ENCODE data around the gene ENOPH1.

ENOPH1 gene

DNA sequence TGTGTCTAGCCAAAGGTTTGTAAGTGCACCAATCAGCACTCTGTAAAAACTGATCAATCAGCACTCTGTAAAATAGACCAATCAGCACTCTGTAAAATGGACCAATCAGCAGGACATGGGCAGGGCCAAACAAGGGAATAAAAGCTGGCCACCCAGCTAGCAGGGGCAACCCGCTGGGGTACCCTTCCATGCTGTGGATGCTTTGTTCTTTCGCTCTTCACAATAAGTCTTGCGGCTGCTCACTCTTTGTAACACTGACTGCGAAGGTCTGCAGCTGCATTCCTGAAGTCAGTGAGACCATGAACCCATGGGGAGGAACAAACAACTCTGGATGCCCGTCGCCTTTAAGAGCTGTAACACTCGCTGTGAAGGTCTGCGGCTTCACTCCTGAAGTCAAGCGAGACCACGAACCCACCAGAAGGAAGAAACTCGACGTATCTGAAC lies 14.4 kb upstream of the ENOPH1 start:
- ChIA-PET CTCF (no interaction called here), POLR2A (interaction anchor here (2.7 kb wide), 1 partner anchor 14 kb away, joined by 7 read pairs; the partner anchor contains the start of gene HNRNPDL)
- TF ChIP-seq REPIN1 (tag by site-specific recombination; IDR thresholded peaks at IDR 0.05; ENCODE audit: low read depth): no peak
- TF ChIP-seq, protein P1, sequence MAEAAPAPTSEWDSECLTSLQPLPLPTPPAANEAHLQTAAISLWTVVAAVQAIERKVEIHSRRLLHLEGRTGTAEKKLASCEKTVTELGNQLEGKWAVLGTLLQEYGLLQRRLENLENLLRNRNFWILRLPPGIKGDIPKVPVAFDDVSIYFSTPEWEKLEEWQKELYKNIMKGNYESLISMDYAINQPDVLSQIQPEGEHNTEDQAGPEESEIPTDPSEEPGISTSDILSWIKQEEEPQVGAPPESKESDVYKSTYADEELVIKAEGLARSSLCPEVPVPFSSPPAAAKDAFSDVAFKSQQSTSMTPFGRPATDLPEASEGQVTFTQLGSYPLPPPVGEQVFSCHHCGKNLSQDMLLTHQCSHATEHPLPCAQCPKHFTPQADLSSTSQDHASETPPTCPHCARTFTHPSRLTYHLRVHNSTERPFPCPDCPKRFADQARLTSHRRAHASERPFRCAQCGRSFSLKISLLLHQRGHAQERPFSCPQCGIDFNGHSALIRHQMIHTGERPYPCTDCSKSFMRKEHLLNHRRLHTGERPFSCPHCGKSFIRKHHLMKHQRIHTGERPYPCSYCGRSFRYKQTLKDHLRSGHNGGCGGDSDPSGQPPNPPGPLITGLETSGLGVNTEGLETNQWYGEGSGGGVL (tag by site-specific recombination; IDR thresholded peaks at IDR 0.05): no peak
- TF ChIP-seq SETDB1 (IDR thresholded peaks at IDR 0.05; ENCODE audit: insufficient read length, low read length): no peak
- TF ChIP-seq ZNF704 (tag by site-specific recombination; IDR thresholded peaks at IDR 0.05): no peak
- TF ChIP-seq ZNF473 (tag by site-specific recombination; IDR thresholded peaks at IDR 0.05): no peak
- no peak for TF ChIP-seq ZFP41 (tag by site-specific recombination; IDR thresholded peaks at IDR 0.05; ENCODE audit: borderline replicate concordance)
- no peak for TF ChIP-seq SCRT1 (tag by site-specific recombination; IDR thresholded peaks at IDR 0.05; ENCODE audit: borderline replicate concordance)
- TF ChIP-seq YY2 (tag by site-specific recombination; IDR thresholded peaks at IDR 0.05): no peak
- no peak for TF ChIP-seq ZNF658 (tag by site-specific recombination; IDR thresholded peaks at IDR 0.05)
- no peak for TF ChIP-seq ZNF221 (tag by site-specific recombination; IDR thresholded peaks at IDR 0.05; ENCODE audit: borderline replicate concordance)
- TF ChIP-seq ZNF768 (tag by site-specific recombination; IDR thresholded peaks at IDR 0.05): no peak
- TF ChIP-seq ZNF837 (tag by site-specific recombination; IDR thresholded peaks at IDR 0.05): no peak
- TF ChIP-seq ZNF155 (tag by site-specific recombination; IDR thresholded peaks at IDR 0.05): no peak
- no peak for TF ChIP-seq ZNF302 (tag by site-specific recombination; IDR thresholded peaks at IDR 0.05; ENCODE audit: low read depth)
- TF ChIP-seq, protein P2, sequence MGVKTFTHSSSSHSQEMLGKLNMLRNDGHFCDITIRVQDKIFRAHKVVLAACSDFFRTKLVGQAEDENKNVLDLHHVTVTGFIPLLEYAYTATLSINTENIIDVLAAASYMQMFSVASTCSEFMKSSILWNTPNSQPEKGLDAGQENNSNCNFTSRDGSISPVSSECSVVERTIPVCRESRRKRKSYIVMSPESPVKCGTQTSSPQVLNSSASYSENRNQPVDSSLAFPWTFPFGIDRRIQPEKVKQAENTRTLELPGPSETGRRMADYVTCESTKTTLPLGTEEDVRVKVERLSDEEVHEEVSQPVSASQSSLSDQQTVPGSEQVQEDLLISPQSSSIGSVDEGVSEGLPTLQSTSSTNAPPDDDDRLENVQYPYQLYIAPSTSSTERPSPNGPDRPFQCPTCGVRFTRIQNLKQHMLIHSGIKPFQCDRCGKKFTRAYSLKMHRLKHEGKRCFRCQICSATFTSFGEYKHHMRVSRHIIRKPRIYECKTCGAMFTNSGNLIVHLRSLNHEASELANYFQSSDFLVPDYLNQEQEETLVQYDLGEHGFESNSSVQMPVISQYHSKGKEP (tag by site-specific recombination; IDR thresholded peaks at IDR 0.05): no peak
- TF ChIP-seq, protein P3, sequence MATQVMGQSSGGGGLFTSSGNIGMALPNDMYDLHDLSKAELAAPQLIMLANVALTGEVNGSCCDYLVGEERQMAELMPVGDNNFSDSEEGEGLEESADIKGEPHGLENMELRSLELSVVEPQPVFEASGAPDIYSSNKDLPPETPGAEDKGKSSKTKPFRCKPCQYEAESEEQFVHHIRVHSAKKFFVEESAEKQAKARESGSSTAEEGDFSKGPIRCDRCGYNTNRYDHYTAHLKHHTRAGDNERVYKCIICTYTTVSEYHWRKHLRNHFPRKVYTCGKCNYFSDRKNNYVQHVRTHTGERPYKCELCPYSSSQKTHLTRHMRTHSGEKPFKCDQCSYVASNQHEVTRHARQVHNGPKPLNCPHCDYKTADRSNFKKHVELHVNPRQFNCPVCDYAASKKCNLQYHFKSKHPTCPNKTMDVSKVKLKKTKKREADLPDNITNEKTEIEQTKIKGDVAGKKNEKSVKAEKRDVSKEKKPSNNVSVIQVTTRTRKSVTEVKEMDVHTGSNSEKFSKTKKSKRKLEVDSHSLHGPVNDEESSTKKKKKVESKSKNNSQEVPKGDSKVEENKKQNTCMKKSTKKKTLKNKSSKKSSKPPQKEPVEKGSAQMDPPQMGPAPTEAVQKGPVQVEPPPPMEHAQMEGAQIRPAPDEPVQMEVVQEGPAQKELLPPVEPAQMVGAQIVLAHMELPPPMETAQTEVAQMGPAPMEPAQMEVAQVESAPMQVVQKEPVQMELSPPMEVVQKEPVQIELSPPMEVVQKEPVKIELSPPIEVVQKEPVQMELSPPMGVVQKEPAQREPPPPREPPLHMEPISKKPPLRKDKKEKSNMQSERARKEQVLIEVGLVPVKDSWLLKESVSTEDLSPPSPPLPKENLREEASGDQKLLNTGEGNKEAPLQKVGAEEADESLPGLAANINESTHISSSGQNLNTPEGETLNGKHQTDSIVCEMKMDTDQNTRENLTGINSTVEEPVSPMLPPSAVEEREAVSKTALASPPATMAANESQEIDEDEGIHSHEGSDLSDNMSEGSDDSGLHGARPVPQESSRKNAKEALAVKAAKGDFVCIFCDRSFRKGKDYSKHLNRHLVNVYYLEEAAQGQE (tag by site-specific recombination; IDR thresholded peaks at IDR 0.05): no peak
- TF ChIP-seq ZSCAN4 (tag by site-specific recombination; IDR thresholded peaks at IDR 0.05): no peak
- Histone ChIP-seq H3K36me3 (ENCODE audit: control insufficient read depth in 2 of 2, insufficient read depth in 1 of 2, low read length in 2 of 2) (no peaks in the 10 kb centered on the region), H3K4me1 (ENCODE audit: control insufficient read depth, insufficient read depth, low read length) (no peaks in the 10 kb centered on the region), H3K4me3 (ENCODE audit: low read depth, low read length) (no peak overlapping the region), H3K27ac (ENCODE audit: extremely low read depth, low read depth, low read length) (no peak overlapping the region), H3K9me3 (ENCODE audit: control insufficient read depth, insufficient read depth, low read depth, low read length) (no peaks in the 10 kb centered on the region)

Measured in HEK293 (cell line).